ENCODE measurements around the gene TTC12.

DNA sequence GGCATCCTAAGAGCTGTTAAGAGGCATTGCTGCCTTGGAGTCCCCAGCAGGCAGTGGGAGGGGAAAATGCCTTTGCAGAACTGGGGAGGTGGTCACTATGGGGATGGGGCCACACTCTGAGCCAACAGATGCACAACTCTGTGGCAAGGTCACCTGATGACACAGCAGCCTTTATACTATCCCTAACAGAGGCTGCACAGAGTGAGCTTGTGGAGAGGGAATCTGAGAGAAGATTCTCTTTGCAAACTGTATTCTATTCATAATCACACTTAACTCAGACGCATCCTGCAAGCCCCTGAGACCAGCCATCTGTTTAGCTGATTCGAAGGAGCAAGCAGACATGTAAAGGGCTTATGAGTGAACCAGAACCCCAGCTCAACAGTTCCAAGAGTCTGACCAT lies 49.0 kb upstream of the TTC12 start:
- TF ChIP-seq, protein P1, sequence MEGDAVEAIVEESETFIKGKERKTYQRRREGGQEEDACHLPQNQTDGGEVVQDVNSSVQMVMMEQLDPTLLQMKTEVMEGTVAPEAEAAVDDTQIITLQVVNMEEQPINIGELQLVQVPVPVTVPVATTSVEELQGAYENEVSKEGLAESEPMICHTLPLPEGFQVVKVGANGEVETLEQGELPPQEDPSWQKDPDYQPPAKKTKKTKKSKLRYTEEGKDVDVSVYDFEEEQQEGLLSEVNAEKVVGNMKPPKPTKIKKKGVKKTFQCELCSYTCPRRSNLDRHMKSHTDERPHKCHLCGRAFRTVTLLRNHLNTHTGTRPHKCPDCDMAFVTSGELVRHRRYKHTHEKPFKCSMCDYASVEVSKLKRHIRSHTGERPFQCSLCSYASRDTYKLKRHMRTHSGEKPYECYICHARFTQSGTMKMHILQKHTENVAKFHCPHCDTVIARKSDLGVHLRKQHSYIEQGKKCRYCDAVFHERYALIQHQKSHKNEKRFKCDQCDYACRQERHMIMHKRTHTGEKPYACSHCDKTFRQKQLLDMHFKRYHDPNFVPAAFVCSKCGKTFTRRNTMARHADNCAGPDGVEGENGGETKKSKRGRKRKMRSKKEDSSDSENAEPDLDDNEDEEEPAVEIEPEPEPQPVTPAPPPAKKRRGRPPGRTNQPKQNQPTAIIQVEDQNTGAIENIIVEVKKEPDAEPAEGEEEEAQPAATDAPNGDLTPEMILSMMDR (IDR thresholded peaks at IDR 0.05) = no peak
- TF ChIP-seq POLR2A (IDR thresholded peaks at IDR 0.05) = no peak
